Medulla oblongata (tissue), 1 donor: Measurements from ENCODE around the gene WWOX.

Source experiments
- DNase-seq: peaks from one replicate; pipeline ENCODE4 v3.0.0-alpha.2; 2015; ENCODE audit errors: extremely low spot score

Gene WWOX

DNA sequence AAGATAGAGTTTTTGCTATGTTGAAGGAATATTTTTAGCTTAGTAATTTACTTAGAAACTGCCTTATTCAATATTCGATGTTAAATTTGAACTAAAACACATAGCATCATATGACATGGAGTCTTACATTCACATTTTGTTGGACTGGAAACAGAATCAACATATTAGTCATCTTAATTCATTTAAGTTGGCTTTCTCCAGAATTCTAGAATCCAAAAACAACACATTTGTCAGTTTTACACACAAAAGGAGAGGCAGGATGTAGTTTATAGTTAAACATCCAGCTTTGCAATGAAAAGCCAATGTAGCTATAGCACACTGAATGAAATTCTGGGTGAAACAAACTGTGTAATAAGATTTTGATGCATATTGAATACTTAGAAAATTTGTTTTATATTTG lies 43.3 kb downstream of the WWOX start:
- DNase-seq = no peak

DNA sequence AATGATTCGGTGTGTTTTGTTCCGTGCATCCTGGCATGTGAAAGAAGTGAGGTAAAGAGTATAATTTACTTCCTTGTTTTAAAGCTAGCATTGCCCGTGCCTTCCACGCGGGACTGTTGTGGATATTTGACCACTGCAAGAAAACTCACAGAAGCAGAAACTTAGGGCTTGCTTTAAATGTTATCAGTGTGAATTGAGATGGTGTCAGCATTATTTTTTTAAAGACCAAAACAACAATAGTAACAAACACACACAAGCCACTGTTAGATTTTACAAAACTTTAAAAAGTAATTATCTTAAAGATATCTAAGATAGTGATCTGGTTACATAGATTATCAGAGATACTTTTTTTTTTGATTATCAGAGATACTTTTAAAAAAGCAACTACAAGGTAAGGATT lies 47.4 kb downstream of the WWOX start:
- DNase-seq = no peak

DNA sequence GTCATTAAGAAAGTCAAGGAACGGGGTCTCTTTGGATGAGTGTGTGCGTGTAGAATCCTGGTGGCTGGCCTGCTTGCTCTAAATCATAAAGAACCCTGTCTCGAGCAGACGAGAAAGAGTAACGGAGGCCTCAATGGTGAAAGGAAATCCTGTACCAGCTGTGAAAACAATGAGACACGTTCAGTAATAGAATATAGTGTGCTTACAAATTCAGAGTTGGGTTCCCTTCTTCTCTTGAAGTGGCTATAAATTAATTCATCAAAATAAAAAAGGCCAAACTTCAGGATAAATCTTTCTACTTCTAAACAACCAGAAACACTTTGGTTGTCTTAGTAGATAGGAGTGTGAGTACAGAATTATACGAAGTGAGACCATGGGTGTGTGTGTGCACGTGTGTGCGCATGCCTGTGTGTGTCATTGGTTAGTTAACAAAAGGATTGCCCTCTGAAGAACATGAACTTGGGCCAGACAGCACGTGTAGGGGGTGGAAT lies 48.5 kb downstream of the WWOX start:
- DNase-seq = peak; percentile 26

DNA sequence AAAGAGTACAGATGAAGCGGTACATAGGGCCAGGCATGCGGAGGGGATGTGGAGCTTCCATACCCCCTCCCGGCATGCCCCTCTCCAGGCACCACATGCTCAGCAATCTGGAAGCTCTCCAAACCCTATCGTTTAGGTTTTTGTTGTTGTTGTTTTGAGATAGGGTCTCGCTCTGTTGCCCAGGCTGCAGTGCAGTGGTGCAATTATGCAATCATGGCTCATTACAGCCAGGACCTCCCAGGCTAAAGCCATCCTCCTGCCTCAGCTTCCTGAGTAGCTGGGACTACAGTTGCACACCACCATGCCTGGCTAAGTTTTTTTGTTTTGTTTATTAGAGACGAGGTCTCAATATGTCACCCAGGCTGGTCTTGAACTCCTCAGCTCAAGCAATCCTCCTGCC lies 50.8 kb downstream of the WWOX start:
- DNase-seq = no peak

DNA sequence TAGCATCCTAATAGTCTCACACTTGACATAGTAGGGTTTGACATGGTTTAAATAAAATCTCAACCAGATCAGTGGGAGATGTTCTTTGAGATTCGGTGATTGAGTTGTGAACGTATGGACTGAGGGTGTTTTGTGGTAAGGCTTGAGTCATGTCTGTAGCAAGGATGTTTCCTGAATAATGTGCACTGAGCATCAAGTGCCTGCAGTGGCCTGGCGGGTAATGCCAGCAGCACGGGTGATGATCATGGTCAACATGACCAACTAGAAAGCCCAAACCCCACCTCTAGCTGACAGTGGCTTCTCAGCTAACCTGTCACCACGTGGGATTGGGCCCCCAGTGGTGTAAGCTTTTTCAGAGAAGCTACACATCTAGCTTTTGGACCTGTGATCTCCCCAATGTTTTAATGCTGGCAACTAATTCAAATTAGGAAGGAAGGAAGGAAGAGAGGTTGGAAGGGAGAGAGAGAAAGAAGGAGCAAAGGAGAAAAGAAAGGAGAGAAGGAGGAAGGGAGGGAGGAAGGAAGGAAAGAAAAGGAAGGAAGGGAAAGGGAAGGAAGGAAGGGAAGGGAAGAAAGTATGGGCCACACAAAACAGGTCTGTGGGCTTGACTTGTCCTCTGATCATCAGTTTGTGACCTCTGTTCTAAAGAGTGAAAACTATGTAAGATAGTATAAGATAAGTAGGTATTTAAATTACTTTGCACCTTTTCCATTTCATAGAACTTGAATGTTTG lies 55.4 kb downstream of the WWOX start:
- DNase-seq = no peak

DNA sequence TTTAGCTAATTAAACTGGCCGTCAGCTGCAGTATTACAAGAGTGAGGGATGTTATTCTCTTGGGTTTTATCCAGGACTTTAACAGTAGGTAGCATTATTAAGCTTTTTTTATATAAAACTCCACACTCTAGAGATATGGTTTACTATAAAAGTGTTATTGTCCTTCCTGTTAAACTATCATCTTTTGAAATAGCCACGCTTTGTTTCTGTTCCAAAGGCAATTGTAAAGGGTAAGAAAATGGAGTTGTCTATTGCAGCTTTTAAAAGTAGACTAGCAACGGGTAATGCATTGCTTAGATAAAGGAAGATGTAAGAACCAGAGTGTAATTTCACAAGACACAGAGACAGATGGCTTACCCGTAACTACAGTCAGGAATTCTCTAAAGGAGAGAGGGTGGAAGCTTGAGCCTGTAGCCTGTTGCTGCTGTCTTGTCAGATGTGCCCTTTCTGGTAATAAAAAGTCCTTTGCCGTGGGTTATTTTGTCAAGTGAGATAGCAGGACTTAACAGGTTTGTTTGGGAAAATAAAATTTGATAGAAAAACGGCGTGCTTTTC lies 56.4 kb downstream of the WWOX start:
- peak; percentile 14 for DNase-seq

DNA sequence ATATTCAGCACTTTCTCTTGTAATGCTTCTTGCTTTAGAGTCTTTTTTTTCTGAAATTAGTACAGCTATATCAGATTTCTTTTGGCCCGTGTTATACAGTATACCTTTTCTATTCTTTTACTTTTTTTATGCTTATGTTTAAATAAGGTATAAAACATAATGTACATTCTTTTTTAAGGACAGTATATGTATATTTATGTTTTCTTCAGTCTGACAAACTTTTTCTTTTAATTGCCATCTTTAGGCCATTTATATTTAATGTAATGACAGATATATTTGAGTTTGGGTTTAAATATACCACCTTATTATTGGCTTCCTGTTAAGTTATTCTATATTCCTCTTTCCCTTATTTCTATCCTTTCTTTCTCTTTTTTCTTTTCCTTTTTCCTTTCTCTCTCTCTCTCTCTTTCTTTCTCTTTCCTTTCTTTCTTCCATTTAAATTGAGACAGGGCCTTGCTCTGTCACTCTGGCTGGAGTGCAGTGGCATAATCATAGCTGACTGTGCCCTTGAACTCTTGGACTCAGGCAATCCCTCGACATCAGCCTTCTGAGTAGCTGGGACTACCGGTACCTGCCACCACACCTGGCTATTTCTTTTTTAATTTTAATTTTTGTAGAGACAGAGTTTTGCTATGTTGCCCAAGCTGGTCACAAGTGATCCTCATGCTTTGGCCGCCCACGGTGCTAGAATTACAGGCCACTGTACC lies 61.7 kb downstream of the WWOX start:
- no peak for DNase-seq

DNA sequence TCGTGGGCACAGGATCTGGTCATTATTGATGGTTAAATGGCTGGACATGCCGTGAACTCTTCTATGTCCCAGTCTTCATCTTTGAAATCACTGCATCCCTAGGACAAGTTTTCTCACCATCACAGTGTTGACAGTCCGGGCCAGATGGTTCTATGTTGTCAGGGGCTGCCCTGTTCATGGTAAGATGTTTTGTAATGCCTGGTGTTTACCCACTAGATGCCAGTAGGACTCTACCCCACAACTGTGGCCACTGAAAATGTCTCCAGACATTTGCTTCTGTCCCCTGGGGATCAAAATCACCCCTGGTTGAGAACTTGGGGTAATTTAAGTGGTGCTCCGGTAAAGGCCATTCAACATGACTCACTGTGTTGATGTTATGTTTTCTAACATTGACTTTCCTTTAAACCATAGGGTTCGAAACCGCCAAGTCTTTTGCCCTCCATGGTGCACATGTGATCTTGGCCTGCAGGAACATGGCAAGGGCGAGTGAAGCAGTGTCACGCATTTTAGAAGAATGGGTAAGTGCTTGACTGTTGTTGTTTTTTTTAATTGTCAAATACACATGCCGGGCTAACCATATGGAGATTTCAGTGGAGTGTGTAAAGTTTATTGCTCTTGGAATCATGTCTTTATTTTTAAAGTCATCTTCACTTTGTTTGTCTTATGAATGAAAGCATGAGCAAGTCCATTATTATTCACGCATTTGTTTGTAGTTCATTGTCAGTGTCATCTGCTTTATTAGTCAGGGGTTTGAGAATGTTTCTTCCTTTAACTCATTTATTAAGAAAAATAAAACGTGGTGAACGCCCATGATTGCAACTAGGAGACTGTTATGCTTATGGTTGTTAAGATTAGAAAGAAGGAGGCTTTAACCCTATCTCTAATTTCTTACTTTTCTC lies 64.6 kb downstream of the WWOX start:
- DNase-seq = no peak

DNA sequence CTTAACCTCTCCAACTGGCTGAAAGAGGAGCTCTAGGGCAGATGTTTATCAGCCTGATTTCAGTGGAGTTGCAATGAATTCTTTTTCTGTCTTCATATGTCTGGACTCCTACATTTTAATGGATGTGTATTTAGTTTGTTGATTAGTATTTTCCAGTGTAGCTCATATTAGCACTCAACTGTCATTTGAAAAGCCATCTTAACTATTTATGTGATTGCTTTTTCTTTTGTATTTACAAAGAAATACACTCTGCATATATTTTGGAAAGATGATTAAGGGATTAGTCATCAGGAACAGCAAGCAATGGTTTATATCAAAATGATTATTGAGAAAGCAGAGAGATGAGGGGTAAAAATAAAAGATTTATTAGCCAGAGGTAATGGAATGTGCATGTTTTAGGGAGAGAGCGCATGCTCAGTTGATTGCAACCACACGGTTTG lies 71.1 kb downstream of the WWOX start:
- no peak for DNase-seq

DNA sequence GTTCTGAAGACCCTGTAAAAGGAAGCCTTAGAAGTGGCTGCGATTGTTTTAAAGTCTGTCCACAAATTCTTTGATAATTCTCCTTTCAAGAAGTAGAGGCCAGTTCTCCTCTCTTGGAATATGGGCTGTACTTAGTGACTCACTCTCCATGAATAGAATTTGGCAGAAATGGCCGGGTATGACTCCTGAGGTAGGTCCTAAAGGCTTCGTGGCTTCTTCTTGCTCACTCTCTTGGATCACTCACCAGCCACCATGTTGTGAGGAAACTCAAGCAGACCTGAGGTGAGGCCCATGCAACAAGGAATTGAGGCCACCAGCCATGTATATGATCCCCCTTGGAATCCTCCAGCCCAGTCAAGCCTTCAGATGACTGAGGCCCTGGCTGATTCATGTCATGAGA lies 75.8 kb downstream of the WWOX start:
- no peak for DNase-seq

DNA sequence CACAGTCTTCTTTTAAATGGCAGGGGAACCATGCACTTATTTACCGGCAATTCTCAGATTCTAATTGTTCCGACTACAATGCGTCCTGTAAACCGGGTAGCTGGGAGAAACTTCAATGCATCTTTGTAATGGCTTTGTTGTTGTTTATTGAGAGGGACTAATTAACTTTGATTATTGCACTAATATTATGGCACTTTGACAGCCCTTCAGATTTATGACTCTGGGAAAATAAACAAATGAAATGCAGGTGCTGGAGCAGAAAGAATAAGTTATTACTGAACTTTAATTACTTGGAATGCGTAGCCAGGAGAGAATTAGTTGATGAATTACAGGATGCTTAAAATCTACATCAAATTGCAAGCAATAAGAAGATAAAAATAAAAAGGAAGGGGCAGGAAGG lies 77.0 kb downstream of the WWOX start:
- no peak for DNase-seq

DNA sequence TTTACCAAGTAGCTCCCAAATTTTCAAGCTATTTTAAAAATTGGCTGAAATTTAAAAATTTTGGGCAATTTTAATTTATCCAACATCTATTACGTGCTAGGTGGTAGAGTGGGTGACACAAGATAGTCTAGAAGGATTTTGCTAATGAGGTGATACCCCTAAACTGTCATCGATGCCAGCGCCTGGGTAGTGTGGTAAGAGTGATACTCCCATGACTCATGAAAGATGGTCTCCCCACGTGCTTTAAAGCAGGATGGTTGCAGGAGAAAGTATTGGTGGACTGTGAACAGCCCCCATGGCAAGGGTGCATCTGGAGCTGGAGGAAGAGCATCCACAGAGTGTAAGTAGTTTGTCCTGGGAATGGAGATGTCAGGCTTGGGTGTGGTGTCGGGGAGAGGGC lies 77.8 kb downstream of the WWOX start:
- DNase-seq = no peak

DNA sequence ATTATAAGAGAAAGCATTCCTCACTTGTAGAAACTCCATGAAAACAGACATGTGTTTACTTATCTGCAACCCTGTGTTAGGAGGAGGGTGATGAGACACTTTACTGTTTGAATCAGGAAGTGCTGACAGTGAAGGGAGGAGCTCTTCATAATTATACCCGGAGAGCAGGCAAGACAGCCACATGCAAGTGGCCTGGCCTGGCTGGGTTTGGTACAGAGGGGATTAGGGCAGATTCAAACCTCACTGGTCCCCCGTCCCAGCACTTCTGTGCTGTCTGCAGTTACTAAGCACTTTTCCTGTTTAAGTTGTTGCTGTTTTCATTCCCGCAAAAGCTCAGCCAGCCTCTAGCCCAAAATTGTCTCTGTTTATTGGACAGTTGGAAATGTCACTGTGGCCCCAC lies 78.5 kb downstream of the WWOX start:
- DNase-seq = peak; percentile 38

DNA sequence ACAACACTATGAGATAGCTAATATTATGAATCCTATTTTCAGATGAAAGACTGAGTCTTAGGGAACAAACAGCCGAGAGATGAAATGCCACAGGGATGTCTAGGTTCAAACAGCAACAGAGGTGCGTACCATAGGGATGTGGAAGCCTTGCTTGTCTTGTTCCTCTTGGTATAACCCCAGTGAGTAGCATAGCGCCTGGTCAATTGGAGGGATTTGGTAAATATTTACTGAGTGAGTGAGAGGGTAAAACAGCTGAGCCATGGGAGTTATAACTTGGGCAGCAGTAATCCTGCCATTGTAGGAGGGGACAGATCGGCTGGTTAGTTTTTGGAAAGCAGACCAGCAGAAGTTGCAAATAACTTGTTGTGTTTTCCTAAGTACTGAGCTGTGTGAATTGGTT lies 80.2 kb downstream of the WWOX start:
- no peak for DNase-seq

DNA sequence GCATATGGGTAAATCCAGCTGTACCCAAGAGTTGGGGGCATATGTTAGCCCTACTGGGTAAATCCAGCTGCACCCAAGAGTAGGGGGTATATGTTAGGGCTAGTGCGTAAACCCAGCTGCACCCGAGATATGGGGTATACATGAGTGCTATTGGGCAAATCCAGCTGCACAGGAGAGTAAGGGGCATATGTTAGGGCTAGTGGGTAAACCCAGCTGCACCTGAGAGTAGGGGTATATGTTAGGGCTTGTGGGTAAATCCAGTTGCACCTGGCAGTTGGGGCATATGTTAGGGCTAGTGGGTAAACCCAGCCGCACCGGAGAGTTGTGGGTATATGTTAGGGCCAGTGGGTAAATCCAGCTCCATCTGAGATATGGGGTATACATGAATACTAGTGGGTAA lies 80.9 kb downstream of the WWOX start:
- no peak for DNase-seq

DNA sequence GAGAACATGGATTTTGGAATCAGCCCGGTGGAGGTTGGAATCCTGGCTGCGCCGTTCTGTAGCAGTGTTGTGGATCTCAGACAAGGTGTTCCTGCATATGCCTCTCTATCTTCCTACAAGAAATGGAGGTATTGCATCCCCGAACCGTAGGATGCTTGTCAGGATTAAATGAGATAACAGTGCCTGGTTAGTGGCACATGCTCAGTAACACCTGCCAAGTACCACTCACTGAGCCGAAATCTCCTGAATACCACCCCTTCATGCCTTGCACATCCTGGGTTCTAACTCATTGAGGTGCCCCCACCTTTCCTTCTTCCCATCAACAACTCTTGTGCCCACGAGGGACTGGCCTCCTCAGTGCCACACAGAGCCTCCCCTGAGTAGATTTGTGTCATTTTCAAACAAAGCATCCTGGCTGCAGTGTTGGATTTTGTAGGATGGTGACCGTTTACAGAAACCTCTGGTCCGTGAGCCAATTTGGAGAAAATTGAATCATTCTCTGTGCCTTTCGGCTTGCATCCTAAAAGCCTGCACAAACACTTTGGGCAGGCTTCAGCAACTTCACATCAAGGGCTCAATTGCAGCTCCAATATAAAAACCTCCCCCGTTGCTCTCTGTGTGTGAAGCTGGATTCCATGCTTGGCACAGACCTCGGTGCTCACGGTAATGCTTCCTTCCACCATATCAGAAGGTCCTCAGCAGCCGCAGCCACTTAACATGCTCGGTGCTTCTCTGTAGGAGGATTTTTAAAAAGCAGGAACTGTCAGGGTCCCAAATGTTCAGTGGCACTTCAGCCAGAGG lies 84.2 kb downstream of the WWOX start:
- peak; percentile 44 for DNase-seq

DNA sequence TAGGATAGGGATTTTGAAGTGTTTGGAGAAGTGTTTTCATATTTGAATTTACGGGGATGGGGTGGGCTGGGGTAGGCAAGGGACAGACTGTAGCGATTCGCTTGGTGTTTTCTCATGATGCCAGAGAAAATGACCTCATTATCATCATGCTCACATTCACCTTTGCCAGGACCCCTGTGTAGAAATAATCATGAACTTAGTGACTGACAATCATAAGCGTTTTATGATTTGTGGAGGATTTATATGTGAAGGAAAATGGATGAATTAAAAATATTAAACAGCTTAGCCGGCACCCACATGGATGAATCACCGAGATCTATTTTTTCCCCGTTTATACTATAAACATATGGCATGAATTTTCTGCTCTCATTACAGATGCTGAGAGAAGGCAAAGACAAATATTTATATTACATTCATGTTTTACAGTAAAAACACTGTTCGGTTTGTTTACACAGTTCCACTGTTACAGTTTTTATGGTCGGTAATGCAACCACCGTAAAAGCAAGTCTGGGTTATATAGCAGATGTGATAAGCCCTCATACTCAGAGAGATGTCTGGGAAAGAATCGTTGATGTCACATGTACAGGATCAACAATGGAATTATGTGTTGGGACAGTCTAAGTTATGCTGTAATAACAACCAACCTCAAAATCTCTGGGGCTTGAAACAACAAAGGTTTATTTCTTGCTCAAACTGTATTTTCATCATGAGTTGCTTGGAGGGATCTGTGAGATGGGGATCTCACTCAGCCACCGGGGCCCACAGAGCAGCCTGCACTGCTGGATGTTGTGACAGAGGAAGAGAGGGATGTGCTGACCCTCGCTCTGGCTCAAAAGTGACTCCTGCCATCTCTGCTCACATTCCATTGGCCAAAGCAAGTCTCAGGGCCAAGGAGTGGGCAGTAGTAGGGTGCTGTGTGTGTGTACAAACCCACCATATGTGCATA lies 85.1 kb downstream of the WWOX start:
- DNase-seq = peak; percentile 18

DNA sequence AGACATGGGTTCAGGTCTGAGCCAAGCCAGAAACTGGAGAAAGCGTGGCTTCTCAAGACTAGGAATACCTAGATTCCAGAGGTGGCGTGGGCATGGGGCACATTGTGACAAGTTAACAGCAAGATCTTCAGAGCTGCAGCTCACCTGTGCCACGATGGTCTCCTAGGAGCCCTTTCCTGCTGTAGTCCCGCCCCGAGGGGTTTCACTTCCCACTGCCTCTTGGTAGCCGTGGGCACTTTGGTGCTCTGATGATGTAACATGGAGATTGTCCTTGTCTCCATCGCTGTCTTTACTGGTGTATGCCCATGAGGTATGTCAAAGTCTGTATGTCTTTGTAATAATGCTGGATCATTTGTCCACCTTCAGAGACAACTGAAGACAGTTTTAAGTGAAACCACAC lies 89.7 kb downstream of the WWOX start:
- DNase-seq = no peak

DNA sequence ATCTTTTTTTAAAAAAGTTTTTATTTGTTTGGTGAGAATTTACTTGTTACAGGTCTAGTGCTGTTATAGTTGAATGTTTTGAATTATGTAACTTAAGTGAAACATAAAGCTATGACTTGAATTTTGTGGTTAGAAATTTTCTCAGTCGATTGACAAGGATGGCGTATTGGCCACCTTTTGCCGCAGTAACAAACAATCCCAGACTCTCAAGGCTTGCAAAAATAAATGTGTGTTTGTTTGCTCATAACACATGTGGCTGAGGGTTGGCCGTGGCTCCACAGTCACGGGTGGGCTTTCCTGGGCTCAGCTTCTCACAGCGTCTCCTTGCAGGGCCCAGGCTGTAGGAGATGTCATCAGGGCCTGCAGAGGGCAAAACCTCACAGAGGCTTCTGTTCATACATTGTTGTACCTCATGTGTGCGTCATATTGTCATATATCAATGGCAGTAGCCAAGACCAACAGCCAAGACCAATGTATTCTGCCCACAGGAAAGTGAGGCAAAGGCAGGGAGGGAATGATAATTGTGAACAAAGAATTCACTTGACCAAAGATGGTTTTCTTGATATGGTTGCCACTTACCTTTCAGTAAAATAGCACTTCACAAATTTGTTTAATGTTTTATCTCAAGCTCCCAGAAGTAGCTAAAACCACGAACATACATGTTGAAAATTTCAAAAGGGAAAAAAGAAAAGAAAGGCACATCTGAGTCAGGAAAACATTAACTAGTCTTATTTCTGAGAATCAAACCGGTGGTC lies 93.5 kb downstream of the WWOX start:
- no peak for DNase-seq
